COR-L47 (cell line): ENCODE results near the gene C1QTNF1.

Experiments
- DNase-seq: peaks from one replicate; lab custom pipeline; 2025; lab: John Stamatoyannopoulos, UW

C1QTNF1 gene

GRCh38 chr17:79080349-79080748 lies 56.4 kb downstream of the C1QTNF1 start:
- DNase-seq, result no peak

GRCh38 chr17:79080761-79081290 lies 56.9 kb downstream of the C1QTNF1 start:
- DNase-seq, result no peak

- DNase-seq, result no peak
Measured at GRCh38 chr17:79081571-79082276, 57.8 kb downstream of the C1QTNF1 start.

- peak; percentile 41 for DNase-seq
Measured at GRCh38 chr17:79082311-79083190, 58.6 kb downstream of the C1QTNF1 start.

GRCh38 chr17:79083191-79083971 lies 59.4 kb downstream of the C1QTNF1 start:
- DNase-seq, result no peak

GRCh38 chr17:79084291-79085153 lies 60.6 kb downstream of the C1QTNF1 start:
- DNase-seq, result no peak

- DNase-seq, result peak; percentile 28
Measured at GRCh38 chr17:79085154-79085920, 61.4 kb downstream of the C1QTNF1 start.

- DNase-seq, result no peak
Measured at GRCh38 chr17:79085921-79086551, 62.1 kb downstream of the C1QTNF1 start.

- DNase-seq, result no peak
Measured at GRCh38 chr17:79086609-79087427, 62.8 kb downstream of the C1QTNF1 start.

GRCh38 chr17:79087428-79088143 lies 63.6 kb downstream of the C1QTNF1 start:
- peak; percentile 61 for DNase-seq

GRCh38 chr17:79088247-79088996 lies 64.5 kb downstream of the C1QTNF1 start:
- DNase-seq, result no peak

GRCh38 chr17:79088997-79089328 lies 65.0 kb downstream of the C1QTNF1 start:
- DNase-seq, result no peak

- no peak for DNase-seq
Measured at GRCh38 chr17:79089720-79090442, 65.9 kb downstream of the C1QTNF1 start.

GRCh38 chr17:79090443-79091225 lies 66.7 kb downstream of the C1QTNF1 start:
- DNase-seq, result no peak

GRCh38 chr17:79091226-79091670 lies 67.3 kb downstream of the C1QTNF1 start:
- no peak for DNase-seq

- no peak for DNase-seq
Measured at GRCh38 chr17:79092567-79092966, 68.6 kb downstream of the C1QTNF1 start.
